H1 (cell line): Measurements from ENCODE around the gene TNFAIP2. TPM values are rescaled to one million over a fixed set of nuclear protein-coding genes. Genes with fewer than 3 reads are reported as not detected.

Source experiments
- CTCF ChIA-PET: fragments of 300-600 bp; sonication (Branson Sonifier 250); formaldehyde crosslinking; loops from one replicate; lab custom pipeline; 2021; ENCODE audit not compliant: partially characterized antibody; lab: Charles Lee
- POLR2A ChIA-PET: fragments of 300-600 bp; sonication (Branson Sonifier 250); formaldehyde crosslinking; loops from one replicate; lab custom pipeline; 2021; ENCODE audit warnings: inconsistent platforms; ENCODE audit not compliant: partially characterized antibody; lab: Charles Lee
- DNase-seq, 2 experiments: peaks; one replicate each; pipeline versions ENCODE4 v3.0.0 to v3.0.0-alpha.2; 2010 to 2022; ENCODE audit warnings: low spot score in 2 of 2, low read depth in 1 of 2, mixed read lengths in 1 of 2
- FAIRE-seq: peaks from 2 replicates; lab custom pipeline; 2011; peaks lifted over from hg19 to GRCh38; lab: Jason Lieb, UNC
- H2AFZ ChIP-seq: 2 replicates; pipeline ENCODE4 v1.8.1; 2012; ENCODE audit warnings: low read length, inconsistent platforms
- H2AK5ac ChIP-seq: 2 replicates; pipeline ENCODE4 v1.6.1; 2013; ENCODE audit warnings: low read depth, low read length
- H2BK120ac ChIP-seq: replicated peaks from 2 replicates; pipeline ENCODE3; 2013; ENCODE audit warnings: low read depth, low read length, inconsistent platforms
- H2BK12ac ChIP-seq: 2 replicates; pipeline ENCODE4 v1.6.1; 2013; ENCODE audit warnings: low read depth, low read length
- H2BK15ac ChIP-seq: 2 replicates; pipeline ENCODE4 v1.6.1; 2013; ENCODE audit warnings: low read length
- H2BK20ac ChIP-seq: 2 replicates; pipeline ENCODE4 v1.6.1; 2013; ENCODE audit warnings: low read length
- H2BK5ac ChIP-seq: 2 replicates; pipeline ENCODE4 v1.6.1; 2013; ENCODE audit warnings: low read depth, low read length
- H3K14ac ChIP-seq: 2 replicates; pipeline ENCODE4 v1.6.1; 2013; ENCODE audit warnings: inconsistent platforms; ENCODE audit not compliant: insufficient read length
- H3K18ac ChIP-seq: 2 replicates; pipeline ENCODE4 v1.6.1; 2013; ENCODE audit warnings: low read length; ENCODE audit errors: extremely low read depth
- H3K23ac ChIP-seq: 2 replicates; pipeline ENCODE4 v1.6.1; 2013; ENCODE audit warnings: inconsistent platforms; ENCODE audit not compliant: insufficient read length
- H3K23me2 ChIP-seq: 2 replicates; pipeline ENCODE4 v1.6.1; 2013; ENCODE audit warnings: low read depth, low read length
- H3K27ac ChIP-seq: 2 replicates; pipeline ENCODE4 v1.6.1; 2011; ENCODE audit warnings: low read depth, low read length, inconsistent platforms
- H3K27me3 ChIP-seq, 4 experiments: replicated peaks in 1 of 4; 1 replicate in 1 of 4; 2 replicates in 3 of 4; pipeline versions ENCODE4 v1.6.1 to v1.8.1; 2011 to 2013; ENCODE audit warnings: low read length in 3 of 4, mild to moderate bottlenecking in 3 of 4, inconsistent platforms in 2 of 4, mixed read lengths in 2 of 4, moderate library complexity in 1 of 4; ENCODE audit not compliant: control insufficient read depth in 3 of 4, insufficient read depth in 3 of 4; ENCODE audit errors: extremely low read depth in 1 of 4
- H3K36me3 ChIP-seq, 4 experiments: 2 replicates each; pipeline versions ENCODE4 v1.6.1 to v1.8.1; 2011 to 2013; ENCODE audit warnings: mild to moderate bottlenecking in 4 of 4, low read length in 3 of 4, moderate library complexity in 2 of 4, control low read depth in 1 of 4, inconsistent platforms in 1 of 4; ENCODE audit not compliant: insufficient read depth in 4 of 4, control insufficient read depth in 2 of 4
- H3K4ac ChIP-seq: replicated peaks from 2 replicates; pipeline ENCODE3; 2013; ENCODE audit warnings: low read length, low read depth, mixed read lengths, inconsistent platforms; ENCODE audit not compliant: insufficient read length
- H3K4me1 ChIP-seq, 4 experiments: replicated peaks in 1 of 4; 1 replicate in 1 of 4; 2 replicates in 3 of 4; pipeline versions ENCODE4 v1.6.1 to v1.8.1; 2011 to 2013; ENCODE audit warnings: low read length in 3 of 4, inconsistent platforms in 2 of 4, mixed read lengths in 1 of 4; ENCODE audit not compliant: insufficient read depth in 4 of 4, control insufficient read depth in 3 of 4
- H3K4me2 ChIP-seq, 2 experiments: 2 replicates each; pipeline versions ENCODE4 v1.6.1 to v1.8.1; 2011 to 2013; ENCODE audit warnings: low read depth in 2 of 2, low read length in 2 of 2, control low read depth in 1 of 2, inconsistent platforms in 1 of 2, mild to moderate bottlenecking in 1 of 2; ENCODE audit not compliant: insufficient read depth in 1 of 2
- H3K4me3 ChIP-seq, 4 experiments: fragments of 200-600, 300-600 bp in 1 of 4; sonication (generic), shearing (Covaris generic), sonication (Bioruptor Twin) in 1 of 4; 2 replicates each; pipeline versions ENCODE4 v1.5.1 to v1.8.1; 2011 to 2016; ENCODE audit warnings: low read length in 4 of 4, low read depth in 3 of 4, control low read depth in 2 of 4, inconsistent platforms in 2 of 4, mild to moderate bottlenecking in 2 of 4, mixed read lengths in 1 of 4, moderate library complexity in 1 of 4; ENCODE audit not compliant: insufficient read depth in 2 of 4; ENCODE audit errors: extremely low read depth in 1 of 4
- H3K56ac ChIP-seq: replicated peaks from 2 replicates; pipeline ENCODE3; 2013; ENCODE audit warnings: low read depth, mild to moderate bottlenecking, mixed read lengths, low read length, inconsistent platforms; ENCODE audit not compliant: insufficient read length
- H3K79me1 ChIP-seq: 2 replicates; pipeline ENCODE4 v1.6.1; 2013; ENCODE audit warnings: low read depth, low read length, control low read depth
- H3K79me2 ChIP-seq, 2 experiments: 2 replicates each; pipeline versions ENCODE4 v1.6.1 to v1.8.1; 2012 to 2013; ENCODE audit warnings: low read length in 2 of 2, mild to moderate bottlenecking in 2 of 2, inconsistent platforms in 1 of 2; ENCODE audit not compliant: insufficient read depth in 2 of 2, control insufficient read depth in 1 of 2
- H3K9ac ChIP-seq, 4 experiments: replicated peaks in 1 of 4; 1 replicate in 1 of 4; 2 replicates in 3 of 4; pipeline versions ENCODE4 v1.6.1 to v1.8.1; 2011 to 2013; ENCODE audit warnings: low read depth in 3 of 4, low read length in 3 of 4, control low read depth in 2 of 4, mild to moderate bottlenecking in 2 of 4, moderate library complexity in 2 of 4, inconsistent platforms in 1 of 4; ENCODE audit errors: extremely low read depth in 1 of 4
- H3K9me3 ChIP-seq, 2 experiments: 2 replicates each; pipeline versions ENCODE4 v1.6.1 to v1.8.1; 2012 to 2013; ENCODE audit warnings: mild to moderate bottlenecking in 2 of 2, moderate library complexity in 2 of 2, control low read depth in 1 of 2, inconsistent platforms in 1 of 2, low read depth in 1 of 2, low read length in 1 of 2, mixed read lengths in 1 of 2; ENCODE audit not compliant: insufficient read depth in 2 of 2
- H4K20me1 ChIP-seq, 2 experiments: replicated peaks in 1 of 2; 2 replicates each; pipeline versions ENCODE3 to v1.8.1; 2011 to 2013; ENCODE audit warnings: inconsistent platforms in 2 of 2, low read length in 2 of 2, mild to moderate bottlenecking in 1 of 2; ENCODE audit not compliant: insufficient read depth in 2 of 2, control insufficient read depth in 1 of 2
- H4K5ac ChIP-seq: 2 replicates; pipeline ENCODE4 v1.6.1; 2013; ENCODE audit warnings: low read length, low read depth, mixed read lengths, inconsistent platforms; ENCODE audit not compliant: insufficient read length
- H4K8ac ChIP-seq: 2 replicates; pipeline ENCODE4 v1.8.0; 2013; ENCODE audit warnings: mild to moderate bottlenecking, moderate library complexity, low read length, inconsistent platforms; ENCODE audit not compliant: insufficient read depth; ENCODE audit errors: extremely low read depth
- H4K91ac ChIP-seq: replicated peaks from 2 replicates; pipeline ENCODE3; 2013; ENCODE audit warnings: low read length, mixed read lengths, inconsistent platforms; ENCODE audit not compliant: insufficient read length
- CREB1 ChIP-seq: IDR thresholded peaks from 2 replicates; pipeline ENCODE4 v1.6.1; 2012; ENCODE audit warnings: inconsistent platforms
- EP300 ChIP-seq, 2 experiments: IDR thresholded peaks; 1 replicate in 1 of 2; 2 replicates in 1 of 2; pipeline ENCODE4 v1.6.1; 2011 to 2012; ENCODE audit warnings: low read depth in 2 of 2, low read length in 2 of 2, mild to moderate bottlenecking in 2 of 2, borderline replicate concordance in 1 of 2, inconsistent platforms in 1 of 2, moderate library complexity in 1 of 2
- HDAC2 ChIP-seq, 2 experiments: fragments of 300-600 bp in 1 of 2; sonication (generic) in 1 of 2; IDR thresholded peaks; 2 replicates each; pipeline ENCODE4 v1.6.1; 2011 to 2012; ENCODE audit warnings: low read depth in 2 of 2, low read length in 2 of 2, mild to moderate bottlenecking in 2 of 2, moderate library complexity in 2 of 2, borderline replicate concordance in 1 of 2, inconsistent platforms in 1 of 2
- JUND ChIP-seq: IDR thresholded peaks from 2 replicates; pipeline ENCODE4 v1.6.1; 2011; ENCODE audit warnings: mild to moderate bottlenecking, improper control_type of control experiment, low read length
- KDM5A ChIP-seq: fragments of 200-600 bp; IDR thresholded peaks from 2 replicates; pipeline ENCODE4 v1.7.1; 2012; ENCODE audit warnings: mild to moderate bottlenecking, low read length, inconsistent platforms, mixed read lengths
- MAX ChIP-seq: IDR thresholded peaks from 2 replicates; pipeline ENCODE4 v1.6.1; 2012; ENCODE audit warnings: inconsistent platforms
- RBBP5 ChIP-seq: IDR thresholded peaks from 2 replicates; pipeline ENCODE4 v1.7.1; 2012; ENCODE audit warnings: low read depth, mild to moderate bottlenecking, inconsistent platforms, low read length, moderate library complexity, borderline replicate concordance
- SP2 ChIP-seq: IDR thresholded peaks from 2 replicates; pipeline ENCODE4 v1.6.1; 2012; ENCODE audit warnings: mild to moderate bottlenecking, low read length, inconsistent platforms
- TAF1 ChIP-seq: IDR thresholded peaks from 2 replicates; pipeline ENCODE4 v1.6.1; 2011; ENCODE audit warnings: mild to moderate bottlenecking, low read depth, low read length
- WGBS, 2 experiments: shearing (Covaris generic) in 1 of 2; methylation state at CpG; one replicate each; pipeline versions ENCODE4 v1.1.6 to v1.1.7; 2013 to 2015; ENCODE audit warnings: low lambda C conversion rate in 2 of 2, mixed read lengths in 2 of 2, inconsistent platforms in 1 of 2, low coverage in 1 of 2, missing lambda C conversion rate in 1 of 2; ENCODE audit not compliant: insufficient replicate concordance in 2 of 2, insufficient coverage in 1 of 2, insufficient read length in 1 of 2; ENCODE audit errors: extremely low coverage in 1 of 2, missing lambda C conversion rate in 1 of 2; 5-methylcytosine and 5-hydroxymethylcytosine counted together
- polyA plus RNA-seq, 7 experiments: library from polyadenylated mRNA; depleted of rRNA in 3 of 7; stranded (reverse) in 5 of 7; unstranded in 2 of 7; fragments of >200 nt in 5 of 7; fragments of 200-250 nt in 2 of 7; gene quantifications; 1 replicate in 5 of 7; 2 replicates in 1 of 7; 4 replicates in 1 of 7; pipeline versions ENCODE4 v1.2.1 to v1.2.3, GENCODE V29; 2011 to 2013; ENCODE audit warnings: missing spikeins in 2 of 7, mixed read lengths in 2 of 7
- total RNA-seq: library from RNA; stranded (reverse); fragmentation: NEBNext Ultra II Directional; extraction: Animal tissue kit (Norgen Biotek cat#: 25700); gene quantifications from 2 replicates; pipeline ENCODE4 v1.2.1, GENCODE V29; 2021

Gene TNFAIP2
- total and polyA plus RNA-seq, 2 of the 8 experiments (the other 6 are each of a cell fraction or from before 2014, with no cell fraction given): 28.3 to 34.5 TPM

GRCh38 chr14:103127861-103128598 lies 4.8 kb downstream of the TNFAIP2 start:
- no peak overlapping the region for H3K4ac ChIP-seq
- H2BK5ac ChIP-seq: no peak overlapping the region
- 0 out of 2 replicates have a peak overlapping the region, but pooled peaks have one; percentile 85 for H4K8ac ChIP-seq
- no peak overlapping the region for H2AFZ ChIP-seq
- TF ChIP-seq JUND (no peak), CREB1 (no peak), EP300 (IDR thresholded peaks at IDR 0.05; ENCODE audit: borderline replicate concordance in 1 of 2, low read depth in 2 of 2, low read length in 2 of 2) (no peak), KDM5A (no peak), HDAC2 (IDR thresholded peaks at IDR 0.05; ENCODE audit: borderline replicate concordance in 1 of 2, low read depth in 2 of 2, low read length in 2 of 2) (no peak), RBBP5 (no peak), SP2 (no peak), MAX (no peak), TAF1 (no peak)
- H3K18ac ChIP-seq: peak overlapping the region; percentile 32; the same call in 1 of the 2 replicates
- peaks cover 0 to 21% (median 12%) of the 10 kb centered on the region in 4 experiments; a peak in 5 of 7 replicates for H3K4me1 ChIP-seq
- H3K56ac ChIP-seq: no peak overlapping the region
- H4K5ac ChIP-seq: no peak overlapping the region
- no peaks in the 10 kb centered on the region for H3K79me2 ChIP-seq
- 0 out of 4 replicates have a peak overlapping the region, but pooled peaks of 1 of the 2 experiments have one; percentile 30 for H3K4me2 ChIP-seq
- peaks cover 2% of the 10 kb centered on the region; the same call in 1 of the 2 replicates for H3K23me2 ChIP-seq
- no peak overlapping the region for H2AK5ac ChIP-seq
- no peak overlapping the region for H2BK12ac ChIP-seq
- ChIA-PET POLR2A (interaction anchor here (1.0 to 4.6 kb wide), 7 partner anchors 9 to 394 kb away, joined by 3 to 26 read pairs (median 4); partner anchors contain the start of genes CKB and EIF5), CTCF (interaction anchor here (0.6 to 18.4 kb wide), 15 partner anchors 8 to 532 kb away, joined by 3 to 276 read pairs (median 6); no protein-coding TSS in a partner anchor)
- no peak overlapping the region for H4K91ac ChIP-seq
- no peak overlapping the region for H3K27ac ChIP-seq
- no peak for DNase-seq
- no peak overlapping the region for H2BK120ac ChIP-seq
- H3K9me3 ChIP-seq: no peaks in the 10 kb centered on the region
- H3K36me3 ChIP-seq: peaks cover 0 to 6% (median 4%) of the 10 kb centered on the region in 4 experiments; a peak in 5 of 8 replicates
- H3K79me1 ChIP-seq: no peaks in the 10 kb centered on the region
- H3K9ac ChIP-seq: no peak overlapping the region
- H3K14ac ChIP-seq: no peak overlapping the region
- no peak for FAIRE-seq
- H2BK15ac ChIP-seq: no peak overlapping the region
- peaks cover 0 to 41% (median 35%) of the 10 kb centered on the region in 4 experiments; a peak in 6 of 7 replicates for H3K27me3 ChIP-seq
- no peak overlapping the region for H2BK20ac ChIP-seq
- H3K4me3 ChIP-seq: no peak overlapping the region
- H4K20me1 ChIP-seq: peaks cover 6 to 15% of the 10 kb centered on the region in 2 experiments
- WGBS, 2 experiments: 92% methylated on average over 12 of the region's 16 CpGs; no CpG with 5 or more reads in 1 of the 2 experiments
- H3K23ac ChIP-seq: no peak overlapping the region
